GM10266 (cell line): ENCODE data around the gene NHLRC2.
"Not testable (repeated sequence)": the region's sequence is repeated elsewhere in the genome, so short reads cannot be mapped to it uniquely, and the experiment has no call there.

Experiments
- DNase-seq: peaks from one replicate; pipeline ENCODE4 v3.0.0; 2012; ENCODE audit errors: extremely low spot score
- TF ChIP-seq, protein P1 (sequence below): IDR thresholded peaks from 2 replicates; pipeline ENCODE4 v1.5.1; 2012; ENCODE audit warnings: mild to moderate bottlenecking, low read depth; ENCODE audit not compliant: control insufficient read depth, insufficient read depth; ENCODE audit errors: missing control alignments

NHLRC2 gene

GRCh38 chr10:113937756-113938155, 83.3 kb downstream of the NHLRC2 start:
- TF ChIP-seq, protein P1, sequence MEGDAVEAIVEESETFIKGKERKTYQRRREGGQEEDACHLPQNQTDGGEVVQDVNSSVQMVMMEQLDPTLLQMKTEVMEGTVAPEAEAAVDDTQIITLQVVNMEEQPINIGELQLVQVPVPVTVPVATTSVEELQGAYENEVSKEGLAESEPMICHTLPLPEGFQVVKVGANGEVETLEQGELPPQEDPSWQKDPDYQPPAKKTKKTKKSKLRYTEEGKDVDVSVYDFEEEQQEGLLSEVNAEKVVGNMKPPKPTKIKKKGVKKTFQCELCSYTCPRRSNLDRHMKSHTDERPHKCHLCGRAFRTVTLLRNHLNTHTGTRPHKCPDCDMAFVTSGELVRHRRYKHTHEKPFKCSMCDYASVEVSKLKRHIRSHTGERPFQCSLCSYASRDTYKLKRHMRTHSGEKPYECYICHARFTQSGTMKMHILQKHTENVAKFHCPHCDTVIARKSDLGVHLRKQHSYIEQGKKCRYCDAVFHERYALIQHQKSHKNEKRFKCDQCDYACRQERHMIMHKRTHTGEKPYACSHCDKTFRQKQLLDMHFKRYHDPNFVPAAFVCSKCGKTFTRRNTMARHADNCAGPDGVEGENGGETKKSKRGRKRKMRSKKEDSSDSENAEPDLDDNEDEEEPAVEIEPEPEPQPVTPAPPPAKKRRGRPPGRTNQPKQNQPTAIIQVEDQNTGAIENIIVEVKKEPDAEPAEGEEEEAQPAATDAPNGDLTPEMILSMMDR, result no peak
- no peak for DNase-seq

DNA sequence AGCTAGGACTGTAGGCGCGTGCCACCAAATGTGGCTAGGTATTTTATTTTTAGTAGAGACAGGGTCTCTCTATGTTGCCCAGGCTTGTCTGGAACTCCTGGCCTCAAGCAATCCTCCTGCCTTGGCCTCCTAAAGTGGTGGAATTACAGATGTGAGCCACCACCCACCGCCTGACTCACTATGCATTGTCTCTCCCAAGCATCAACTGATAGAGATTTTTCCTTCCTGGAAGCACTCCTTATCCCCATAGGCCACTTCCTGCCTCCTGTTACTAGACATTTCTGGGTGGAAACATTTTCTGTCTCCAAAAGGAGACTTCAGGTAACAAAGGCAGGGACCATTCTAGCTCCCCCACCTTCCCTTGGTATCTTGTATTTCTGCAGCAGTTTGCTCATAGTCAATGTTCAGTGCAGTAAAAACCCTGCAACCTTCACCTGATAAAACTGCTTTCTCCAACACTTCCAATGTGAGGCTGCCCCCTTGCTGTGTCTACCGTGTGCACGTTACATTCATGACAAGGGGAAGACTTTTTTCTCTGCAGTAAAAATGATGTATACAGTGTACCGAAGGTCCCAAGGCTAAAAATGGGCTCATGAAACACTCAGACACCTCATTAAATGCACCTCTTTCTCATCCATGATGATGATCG, 84.9 kb downstream of the NHLRC2 start:
- TF ChIP-seq, protein P1, result no peak
- no peak for DNase-seq

DNA sequence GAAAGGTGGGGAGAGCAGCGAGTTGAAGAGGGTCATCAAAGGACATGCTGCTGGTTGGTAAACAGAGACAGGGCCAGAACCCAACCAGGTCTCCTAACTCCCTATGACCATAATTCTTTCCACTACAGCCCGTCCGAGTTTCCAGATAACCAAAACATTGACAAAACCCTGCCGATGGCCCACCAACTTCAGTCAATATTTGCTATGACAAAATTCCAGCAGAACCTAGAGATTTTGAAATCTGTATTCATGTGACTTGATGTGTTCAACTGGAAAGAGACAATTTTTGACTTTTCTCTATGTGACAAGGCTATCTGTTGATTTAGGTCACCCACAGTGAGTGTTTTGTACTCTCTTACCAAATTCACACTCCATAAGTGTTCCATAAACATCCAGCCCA, 86.7 kb downstream of the NHLRC2 start:
- DNase-seq, result no peak
- TF ChIP-seq, protein P1, result no peak

DNA sequence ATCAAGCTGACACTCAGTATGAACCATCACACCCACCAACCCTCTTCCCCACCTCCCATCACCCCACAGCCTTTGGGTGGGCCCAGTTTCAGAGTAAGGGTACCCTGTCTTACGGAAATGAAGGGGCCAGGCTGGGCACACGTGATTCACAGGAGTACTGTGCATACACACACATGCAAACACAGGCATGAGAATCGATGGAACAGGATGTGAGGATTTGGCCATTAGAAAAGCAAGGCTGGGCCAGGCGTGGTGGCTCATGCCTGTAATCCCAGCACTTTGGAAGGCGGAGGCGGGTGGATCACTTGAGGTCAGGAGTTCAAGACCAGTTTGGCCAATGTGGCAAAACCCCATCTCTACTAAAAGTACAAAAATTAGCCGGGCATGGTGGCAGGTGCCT, 88.7 kb downstream of the NHLRC2 start:
- DNase-seq, result not testable (repeated sequence)

DNA sequence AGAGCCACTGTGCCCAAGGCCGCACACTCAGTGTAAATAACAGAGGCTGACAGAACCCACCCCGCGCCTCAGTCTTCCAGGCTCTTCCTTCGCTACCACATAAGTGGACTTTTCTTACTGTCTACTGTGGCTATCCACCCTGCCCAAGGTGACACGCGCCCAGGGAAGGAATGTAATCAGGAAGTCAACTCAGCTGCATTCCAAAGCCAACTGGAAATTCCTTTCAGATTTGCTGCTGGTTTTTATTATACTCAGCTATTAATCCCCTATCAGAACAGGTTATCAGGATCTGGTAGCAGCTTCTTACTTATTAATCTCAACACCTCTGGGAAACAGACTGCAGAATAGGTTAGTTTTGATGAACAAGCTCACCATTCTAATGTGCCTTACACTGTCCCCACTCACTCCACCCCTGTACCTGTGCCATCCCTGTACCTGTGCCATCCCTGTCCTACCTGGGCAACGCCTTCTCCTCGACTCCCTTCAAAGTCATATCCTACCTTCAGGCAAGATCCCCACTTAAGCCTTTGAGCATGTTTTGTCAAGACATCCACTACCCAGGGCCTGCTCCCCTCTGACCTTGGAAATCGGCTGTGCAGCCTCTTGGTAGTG, 90.7 kb downstream of the NHLRC2 start:
- TF ChIP-seq, protein P1, result no peak
- DNase-seq, result no peak

GRCh38 chr10:113945687-113946085, 91.2 kb downstream of the NHLRC2 start:
- no peak for DNase-seq
- TF ChIP-seq, protein P1, result no peak

DNA sequence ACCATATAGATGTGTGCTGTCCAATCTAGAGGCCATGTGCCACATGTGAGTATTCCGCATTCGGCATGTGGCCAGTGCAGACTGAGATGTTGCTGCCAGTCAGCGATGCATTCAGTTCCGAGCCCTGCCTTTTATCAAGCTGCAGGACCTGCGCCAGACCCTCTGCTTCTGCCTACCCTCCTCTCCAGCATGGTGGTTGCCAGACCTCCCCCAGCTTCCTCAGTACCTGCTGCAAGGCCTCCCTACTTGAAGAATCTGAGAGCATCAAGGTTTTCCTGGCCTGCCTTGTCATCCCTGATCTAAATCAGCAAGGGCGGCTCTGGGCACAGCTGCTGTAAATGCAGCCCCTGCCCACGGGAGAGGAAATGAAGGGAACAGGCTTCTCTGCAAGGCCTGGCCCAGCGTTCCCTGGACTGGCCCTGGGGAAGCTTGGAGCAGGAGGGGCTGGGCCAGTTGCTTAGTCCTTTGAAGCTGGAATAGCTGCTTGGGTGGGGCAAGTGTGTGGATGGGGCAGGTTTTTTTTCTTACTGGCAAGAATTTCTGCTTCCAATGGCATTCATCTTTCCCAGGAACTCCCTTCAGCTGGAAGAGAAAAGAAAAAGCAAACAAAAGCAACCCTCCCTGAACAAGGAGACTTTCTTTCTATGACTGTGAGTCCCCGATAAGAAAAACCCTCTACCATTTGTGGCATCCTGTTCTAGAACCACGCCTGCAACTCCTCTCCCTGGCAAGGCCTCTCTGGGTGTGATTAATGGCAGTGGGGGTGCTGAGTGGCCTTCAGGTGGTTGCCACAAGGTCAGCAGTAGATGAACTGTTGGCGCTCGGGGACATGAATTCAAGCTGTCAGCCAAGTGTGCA, 93.0 kb downstream of the NHLRC2 start:
- no peak for DNase-seq
- TF ChIP-seq, protein P1, result no peak
